Smooth muscle cell (in vitro differentiated cells): ENCODE results near the gene VN1R4. TPM values are rescaled to one million over a fixed set of nuclear protein-coding genes. Genes with fewer than 3 reads are reported as not detected.
"Not testable (repeated sequence)": the region's sequence is repeated elsewhere in the genome, so short reads cannot be mapped to it uniquely, and the experiment has no call there.

ENCODE experiments used
- DNase-seq: peaks from one replicate; lab custom pipeline; 2025; ENCODE audit not compliant: unreplicated experiment; lab: John Stamatoyannopoulos, UW
- H2AFZ ChIP-seq: fragments of 200-600 bp; sonication (generic); 2 replicates; pipeline ENCODE4 v1.6.0; 2016; ENCODE audit warnings: antibody characterized with exemption, low read depth, mild to moderate bottlenecking
- H3F3A ChIP-seq: fragments of 200-600 bp; sonication (generic); 2 replicates; pipeline ENCODE4 v1.6.0; 2017; ENCODE audit warnings: antibody characterized with exemption, low read depth
- H3K27ac ChIP-seq: fragments of 200-600 bp; sonication (generic); 2 replicates; pipeline ENCODE4 v1.5.1; 2016; ENCODE audit warnings: low read depth, mild to moderate bottlenecking
- H3K27me3 ChIP-seq: fragments of 200-600 bp; sonication (generic); 2 replicates; pipeline ENCODE4 v1.6.1; 2016; ENCODE audit warnings: low read depth, mild to moderate bottlenecking
- H3K36me3 ChIP-seq: fragments of 200-600 bp; sonication (generic); 2 replicates; pipeline ENCODE4 v1.5.1; 2016; ENCODE audit warnings: low read depth
- H3K4me1 ChIP-seq: fragments of 200-600 bp; sonication (generic); 2 replicates; pipeline ENCODE4 v1.5.1; 2016; ENCODE audit warnings: low read depth
- H3K4me2 ChIP-seq: fragments of 200-600 bp; sonication (generic); 2 replicates; pipeline ENCODE4 v1.6.0; 2016; ENCODE audit warnings: mild to moderate bottlenecking
- H3K4me3 ChIP-seq: fragments of 200-600 bp; sonication (generic); 2 replicates; pipeline ENCODE4 v1.5.1; 2016; ENCODE audit warnings: mild to moderate bottlenecking
- H3K79me2 ChIP-seq: fragments of 200-600 bp; sonication (generic); 2 replicates; pipeline ENCODE4 v1.6.0; 2016; ENCODE audit warnings: low read depth, mild to moderate bottlenecking
- H3K9ac ChIP-seq: fragments of 200-600 bp; sonication (generic); 2 replicates; pipeline ENCODE4 v1.6.0; 2016; ENCODE audit warnings: low read depth
- H3K9me3 ChIP-seq: fragments of 200-600 bp; sonication (generic); replicated peaks from 2 replicates; pipeline ENCODE4 v1.5.1; 2016; ENCODE audit warnings: low read depth
- H4K20me1 ChIP-seq: fragments of 200-600 bp; sonication (generic); 2 replicates; pipeline ENCODE4 v1.6.0; 2016; ENCODE audit warnings: low read depth
- WGBS: methylation state at CpG from one replicate; pipeline ENCODE4 v1.1.7; 2016; ENCODE audit warnings: low lambda C conversion rate; 5-methylcytosine and 5-hydroxymethylcytosine counted together
- polyA plus RNA-seq: library from polyadenylated mRNA; unstranded; fragments of >200 nt; fragmentation: Nextera tagmentation; extraction: Ambion mirVana; gene quantifications from 2 replicates; pipeline ENCODE4 v1.2.1, GENCODE V29; 2016
- total RNA-seq: library from RNA; depleted of rRNA; stranded (reverse); fragments of >200 nt; gene quantifications from 2 replicates; pipeline ENCODE4 v1.2.3, GENCODE V29; 2014
- TF ChIP-seq, protein P1 (sequence below): fragments of 200-600 bp; sonication (generic); IDR thresholded peaks from 2 replicates; pipeline ENCODE4 v1.5.1; 2017; ENCODE audit warnings: borderline replicate concordance, mild to moderate bottlenecking, antibody characterized with exemption; ENCODE audit not compliant: insufficient read depth, poor library complexity, severe bottlenecking

Gene VN1R4
- total and polyA plus RNA-seq, 2 experiments from 2014 or later: not detected

DNA sequence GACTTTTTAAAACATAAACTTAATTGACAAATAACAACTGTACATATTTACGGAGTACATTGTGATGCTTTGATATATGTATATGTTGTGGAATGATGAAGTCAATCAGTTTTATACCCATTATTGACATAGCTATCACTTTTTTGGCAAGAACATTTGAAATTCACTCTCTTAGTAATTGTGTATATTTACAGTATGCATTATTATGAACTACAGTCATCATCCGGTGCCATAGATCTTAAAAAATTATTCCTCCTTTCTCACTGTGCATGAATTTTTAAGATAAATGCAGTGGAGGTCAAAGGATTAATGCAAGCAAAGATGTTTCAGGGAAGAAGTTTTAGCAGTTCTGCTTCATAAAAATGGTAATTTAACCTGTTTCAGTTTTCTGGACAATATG lies 8.0 kb upstream of the VN1R4 start:
- Histone ChIP-seq H3K9ac (no peak overlapping the region), H3F3A (no peaks in the 10 kb centered on the region), H3K27me3 (no peaks in the 10 kb centered on the region), H3K36me3 (no peaks in the 10 kb centered on the region), H3K4me2 (no peak overlapping the region), H3K27ac (no peak overlapping the region), H3K4me1 (peaks cover 10% of the 10 kb centered on the region), H3K79me2 (no peaks in the 10 kb centered on the region), H3K4me3 (no peak overlapping the region), H4K20me1 (no peaks in the 10 kb centered on the region), H3K9me3 (no peaks in the 10 kb centered on the region), H2AFZ (no peak overlapping the region)
- TF ChIP-seq, protein P1, sequence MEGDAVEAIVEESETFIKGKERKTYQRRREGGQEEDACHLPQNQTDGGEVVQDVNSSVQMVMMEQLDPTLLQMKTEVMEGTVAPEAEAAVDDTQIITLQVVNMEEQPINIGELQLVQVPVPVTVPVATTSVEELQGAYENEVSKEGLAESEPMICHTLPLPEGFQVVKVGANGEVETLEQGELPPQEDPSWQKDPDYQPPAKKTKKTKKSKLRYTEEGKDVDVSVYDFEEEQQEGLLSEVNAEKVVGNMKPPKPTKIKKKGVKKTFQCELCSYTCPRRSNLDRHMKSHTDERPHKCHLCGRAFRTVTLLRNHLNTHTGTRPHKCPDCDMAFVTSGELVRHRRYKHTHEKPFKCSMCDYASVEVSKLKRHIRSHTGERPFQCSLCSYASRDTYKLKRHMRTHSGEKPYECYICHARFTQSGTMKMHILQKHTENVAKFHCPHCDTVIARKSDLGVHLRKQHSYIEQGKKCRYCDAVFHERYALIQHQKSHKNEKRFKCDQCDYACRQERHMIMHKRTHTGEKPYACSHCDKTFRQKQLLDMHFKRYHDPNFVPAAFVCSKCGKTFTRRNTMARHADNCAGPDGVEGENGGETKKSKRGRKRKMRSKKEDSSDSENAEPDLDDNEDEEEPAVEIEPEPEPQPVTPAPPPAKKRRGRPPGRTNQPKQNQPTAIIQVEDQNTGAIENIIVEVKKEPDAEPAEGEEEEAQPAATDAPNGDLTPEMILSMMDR: no peak
- 99% methylated on average over 2 of the region's 2 CpGs for WGBS
- no peak for DNase-seq

- no peak overlapping the region for H2AFZ ChIP-seq
- H3K79me2 ChIP-seq: no peaks in the 10 kb centered on the region
- TF ChIP-seq, protein P1: no peak
- no peak overlapping the region for H3K4me2 ChIP-seq
- no peaks in the 10 kb centered on the region for H3K4me1 ChIP-seq
- DNase-seq: no peak
- no peaks in the 10 kb centered on the region for H3F3A ChIP-seq
- H3K9me3 ChIP-seq: no peaks in the 10 kb centered on the region
- H4K20me1 ChIP-seq: no peaks in the 10 kb centered on the region
- no peaks in the 10 kb centered on the region for H3K27me3 ChIP-seq
- 89% methylated on average over 9 of the region's 9 CpGs for WGBS
- no peaks in the 10 kb centered on the region for H3K36me3 ChIP-seq
- H3K27ac ChIP-seq: no peak overlapping the region
- H3K9ac ChIP-seq: no peak overlapping the region
- no peak overlapping the region for H3K4me3 ChIP-seq
Observed at GRCh38 chr19:53272044-53272443, 4.5 kb upstream of the VN1R4 start.

DNA sequence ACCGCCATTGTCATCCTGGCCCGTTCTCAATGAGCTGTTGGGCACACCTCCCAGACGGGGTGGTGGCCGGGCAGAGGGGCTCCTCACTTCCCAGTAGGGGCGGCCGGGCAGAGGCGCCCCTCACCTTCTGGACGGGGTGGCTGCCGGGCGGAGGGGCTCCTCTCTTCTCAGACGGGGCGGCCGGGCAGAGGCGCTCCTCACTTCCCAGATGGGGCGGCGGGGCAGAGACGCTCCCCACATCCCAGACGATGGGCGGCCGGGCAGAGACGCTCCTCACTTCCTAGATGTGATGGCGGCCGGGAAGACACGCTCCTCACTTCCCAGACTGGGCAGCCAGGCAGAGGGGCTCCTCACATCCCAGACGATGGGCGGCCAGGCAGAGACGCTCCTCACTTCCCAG lies 2.3 kb upstream of the VN1R4 start:
- H3K36me3 ChIP-seq, H3K27me3 ChIP-seq, H4K20me1 ChIP-seq, H3K9ac ChIP-seq, DNase-seq, H3K79me2 ChIP-seq, H2AFZ ChIP-seq, H3K4me1 ChIP-seq, H3K9me3 ChIP-seq, H3F3A ChIP-seq, H3K4me3 ChIP-seq, H3K4me2 ChIP-seq, H3K27ac ChIP-seq: not testable (repeated sequence)
- 95% methylated on average over 25 of the region's 27 CpGs for WGBS

GRCh38 chr19:53257715-53258342 lies 9.7 kb downstream of the VN1R4 start, which contains the start of gene VN1R2:
Gene VN1R2 (plus strand): TSS chr19:53258292. CDS start chr19:53258376, 84 bp downstream.
- H3K9me3 ChIP-seq, H3F3A ChIP-seq, H3K4me1 ChIP-seq, H3K4me3 ChIP-seq, H4K20me1 ChIP-seq, H3K27ac ChIP-seq, H3K27me3 ChIP-seq, H3K4me2 ChIP-seq, H2AFZ ChIP-seq, DNase-seq, H3K9ac ChIP-seq, H3K36me3 ChIP-seq, H3K79me2 ChIP-seq: not testable (repeated sequence)
- 82% methylated on average over 14 of the region's 14 CpGs for WGBS
